ENCODE measurements around the gene DCC.

- no peak for TF ChIP-seq CTCF (IDR thresholded peaks at IDR 0.05; ENCODE audit: control extremely low read depth in 1 of 3, insufficient read depth in 1 of 3, low read depth in 1 of 3, low read length in 3 of 3)
- no peak for TF ChIP-seq BRCA1 (IDR thresholded peaks at IDR 0.05; ENCODE audit: low read depth, low read length)
- no peak for TF ChIP-seq NRF1 (IDR thresholded peaks at IDR 0.05; ENCODE audit: low read depth, low read length)
- no peak for TF ChIP-seq POLR2A (IDR thresholded peaks at IDR 0.05; ENCODE audit: control extremely low read depth in 1 of 2, low read depth in 2 of 2, low read length in 2 of 2)
- TF ChIP-seq SUZ12 (IDR thresholded peaks at IDR 0.05; ENCODE audit: low read length) = no peak
- no peak for TF ChIP-seq CREB1 (IDR thresholded peaks at IDR 0.05)
- TF ChIP-seq ATF2 (IDR thresholded peaks at IDR 0.05; ENCODE audit: low read length) = no peak
- no peak for TF ChIP-seq RNF2 (IDR thresholded peaks at IDR 0.05; ENCODE audit: borderline replicate concordance, low read depth, low read length, missing control alignments, poor library complexity, severe bottlenecking)
- no peak for TF ChIP-seq BACH1 (IDR thresholded peaks at IDR 0.05; ENCODE audit: low read length)
- TF ChIP-seq CBX8 (IDR thresholded peaks at IDR 0.05; ENCODE audit: borderline replicate concordance, low read depth, low read length) = no peak
Observed at GRCh38 chr18:52531836-52532235, 191.8 kb downstream of the DCC start.

Data from H1 (cell line).